NCI-H2081 treated with DMSO at 0.1 percent for 48 hours (cell line): ENCODE data around the gene NUTM2G.
"Not testable (repeated sequence)": the region's sequence is repeated elsewhere in the genome, so short reads cannot be mapped to it uniquely, and the experiment has no call there.

ENCODE experiments used
- DNase-seq: peaks from one replicate; lab custom pipeline; 2025; lab: John Stamatoyannopoulos, UW

Gene NUTM2G

DNA sequence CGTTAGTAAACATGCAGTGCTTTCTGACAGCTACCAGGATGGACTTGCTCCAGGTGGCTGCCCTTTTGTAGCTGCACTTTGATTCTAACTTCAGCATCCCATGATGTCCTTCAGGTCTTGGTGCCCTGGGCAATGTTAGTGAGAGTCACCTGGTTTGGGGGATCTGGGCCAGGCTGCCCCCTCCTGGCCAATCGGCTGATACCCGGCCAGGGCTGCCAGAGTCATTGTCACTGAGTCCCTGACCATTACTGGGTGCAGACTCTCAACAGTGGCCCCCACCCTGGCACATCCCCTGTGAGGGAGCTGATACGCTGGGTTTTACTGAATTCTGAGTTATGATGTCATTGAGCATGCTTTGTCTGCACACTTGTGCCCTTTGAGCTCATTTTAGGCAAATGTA lies 13.5 kb downstream of the NUTM2G start:
- DNase-seq: not testable (repeated sequence)

DNA sequence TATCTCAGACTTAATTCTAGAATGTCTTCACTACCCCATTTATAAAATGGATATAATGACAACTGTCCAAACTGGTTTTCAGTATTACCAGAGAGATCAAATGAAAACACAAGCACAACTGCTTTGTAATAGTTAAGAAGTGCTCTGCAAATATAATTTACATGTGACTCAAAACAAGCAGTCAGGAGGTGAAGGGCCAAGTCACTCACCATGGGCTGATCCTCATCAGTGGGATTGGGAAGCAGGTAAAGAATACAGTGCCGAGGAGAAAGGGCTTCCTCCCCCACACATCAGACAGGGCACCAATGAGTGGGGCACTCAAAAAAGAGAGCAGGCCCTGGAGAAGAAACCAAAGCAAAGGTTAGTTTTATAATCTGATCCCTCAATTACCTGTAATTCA lies 20.7 kb downstream of the NUTM2G start:
- not testable (repeated sequence) for DNase-seq

- not testable (repeated sequence) for DNase-seq
These were observed 21.9 kb downstream of the NUTM2G start for GRCh38 chr9:96950539-96950938.

DNA sequence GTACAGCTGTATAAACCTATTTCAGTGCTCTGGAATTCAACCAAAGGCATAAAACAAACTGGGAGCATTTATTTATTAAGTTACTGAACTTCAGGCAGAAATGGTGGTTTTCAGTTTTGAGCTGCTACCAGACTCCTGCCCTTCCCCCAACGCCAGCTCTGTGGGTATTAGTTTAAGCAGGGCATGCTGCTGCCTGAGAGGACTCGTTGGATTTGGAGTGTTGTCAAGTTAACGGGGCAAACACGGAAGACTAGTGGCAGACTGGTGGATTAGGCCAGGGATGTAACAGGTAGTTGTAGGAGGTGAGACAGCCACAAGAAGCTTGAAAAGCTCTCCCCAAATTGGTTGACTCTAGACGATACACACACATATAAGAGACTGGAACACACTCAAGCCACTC lies 38.9 kb downstream of the NUTM2G start:
- DNase-seq: not testable (repeated sequence)

DNA sequence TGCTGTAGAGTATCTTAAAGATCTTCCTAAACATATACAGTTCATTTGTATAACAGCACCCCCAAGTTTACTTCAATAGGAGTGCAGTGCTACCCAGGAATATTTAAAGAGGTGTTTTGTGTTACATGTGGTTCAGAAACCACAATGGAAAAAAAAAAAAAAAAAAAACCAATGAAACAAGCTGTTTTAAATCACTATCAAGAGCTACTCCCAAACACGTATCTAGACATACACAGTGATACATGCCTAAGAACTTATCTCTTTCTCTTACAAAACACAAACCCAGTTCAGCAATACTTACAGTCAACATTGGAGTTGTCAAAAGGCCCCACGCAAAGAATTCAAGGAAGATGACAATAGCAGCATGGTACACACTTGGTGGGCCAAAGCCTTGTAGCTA lies 43.9 kb downstream of the NUTM2G start:
- DNase-seq: not testable (repeated sequence)

- not testable (repeated sequence) for DNase-seq
These were observed 45.4 kb downstream of the NUTM2G start for GRCh38 chr9:96974037-96974436.

DNA sequence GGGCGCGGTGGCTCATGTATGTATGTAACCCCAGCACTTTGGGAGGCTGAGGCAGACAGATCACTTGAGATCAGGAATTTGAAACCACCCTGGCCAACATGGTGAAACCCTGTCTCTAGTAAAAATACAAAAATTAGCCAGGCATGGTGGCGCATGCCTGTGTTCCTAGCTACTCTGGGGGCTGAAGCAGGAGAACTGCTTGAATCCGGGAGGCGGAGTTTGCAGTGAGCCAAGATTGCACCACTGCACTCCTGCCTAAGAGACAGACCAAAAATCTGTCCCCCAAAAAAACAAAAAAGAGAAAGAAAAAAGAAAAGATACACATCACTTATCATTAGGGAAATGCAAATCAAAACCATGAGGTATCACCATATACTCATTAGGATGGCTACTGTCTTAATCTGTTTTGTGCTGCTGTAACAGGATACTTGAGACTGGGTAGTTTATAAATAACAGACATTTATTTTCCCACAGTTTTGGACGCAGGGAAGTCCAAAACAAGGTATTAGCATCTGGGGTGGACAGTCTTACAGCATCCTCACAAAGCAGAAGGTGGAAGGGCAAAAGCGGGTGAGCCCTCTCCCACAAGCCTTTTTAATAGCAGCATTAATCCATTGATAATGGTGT lies 55.0 kb downstream of the NUTM2G start:
- not testable (repeated sequence) for DNase-seq

GRCh38 chr9:96984139-96984538 lies 55.5 kb downstream of the NUTM2G start:
- not testable (repeated sequence) for DNase-seq

DNA sequence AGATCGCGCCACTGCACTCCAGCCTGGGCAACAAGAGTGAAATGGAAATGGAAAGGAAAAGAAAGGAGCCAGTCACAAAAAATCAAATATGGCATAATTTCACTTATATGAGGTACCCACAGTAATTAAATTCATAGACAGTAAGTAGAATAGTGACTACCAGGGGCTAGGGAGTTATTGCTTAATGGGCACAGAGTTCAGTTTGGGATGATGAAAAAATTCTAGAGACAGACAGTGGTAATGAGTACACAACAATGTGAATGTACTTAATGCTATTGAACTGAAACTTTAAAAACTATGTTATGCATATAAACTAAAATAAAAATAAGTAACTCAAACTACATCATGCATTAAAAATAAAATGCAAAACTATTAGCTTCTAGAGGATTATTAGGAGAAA lies 56.2 kb downstream of the NUTM2G start:
- not testable (repeated sequence) for DNase-seq
